GM23338 (cell line): ENCODE measurements around the gene NOS2. TPM values are rescaled to one million over a fixed set of nuclear protein-coding genes. Genes with fewer than 3 reads are reported as not detected.

Experiments used
- ATAC-seq: fragments of 200-7000 bp; cut with Tn5 transposase; 3 replicates; pipeline ENCODE4 v1.9.1; 2020
- DNase-seq: peaks from one replicate; pipeline ENCODE4 v3.0.0-alpha.2; 2015; ENCODE audit warnings: low spot score
- H2AFZ ChIP-seq: fragments of 200-600 bp; sonication (generic); 2 replicates; pipeline ENCODE4 v1.8.0; 2016; ENCODE audit warnings: antibody characterized with exemption, mild to moderate bottlenecking, moderate library complexity
- H3F3A ChIP-seq: fragments of 200-600 bp; sonication (generic); replicated peaks from 2 replicates; pipeline ENCODE4 v1.8.0; 2017; ENCODE audit warnings: antibody characterized with exemption, mixed run types, low read depth
- H3K27ac ChIP-seq: fragments of 200-600 bp; sonication (generic); 2 replicates; pipeline ENCODE4 v1.6.1; 2016; ENCODE audit warnings: low read depth
- H3K27me3 ChIP-seq: fragments of 200-600 bp; sonication (generic); 2 replicates; pipeline ENCODE4 v1.8.0; 2016; ENCODE audit warnings: mild to moderate bottlenecking, mixed run types, moderate library complexity; ENCODE audit not compliant: insufficient read depth
- H3K36me3 ChIP-seq: fragments of 200-600 bp; sonication (generic); 2 replicates; pipeline ENCODE4 v1.8.0; 2016; ENCODE audit warnings: mild to moderate bottlenecking; ENCODE audit not compliant: insufficient read depth
- H3K4me1 ChIP-seq: fragments of 200-600 bp; sonication (generic); 2 replicates; pipeline ENCODE4 v1.8.0; 2016; ENCODE audit warnings: mild to moderate bottlenecking, moderate library complexity; ENCODE audit not compliant: insufficient read depth
- H3K4me2 ChIP-seq: fragments of 200-600 bp; sonication (generic); 2 replicates; pipeline ENCODE4 v1.7.1; 2017; ENCODE audit warnings: mixed run types
- H3K4me3 ChIP-seq: fragments of 200-600 bp; sonication (generic); 2 replicates; pipeline ENCODE4 v1.6.1; 2016; ENCODE audit warnings: mixed run types
- H3K79me2 ChIP-seq: fragments of 200-600 bp; sonication (generic); replicated peaks from 2 replicates; pipeline ENCODE4 v1.8.0; 2017; ENCODE audit warnings: mild to moderate bottlenecking; ENCODE audit not compliant: insufficient read depth
- H3K9me2 ChIP-seq: fragments of 200-600 bp; sonication (generic); 2 replicates; pipeline ENCODE4 v1.8.0; 2017; ENCODE audit not compliant: insufficient read depth
- H4K20me1 ChIP-seq: fragments of 200-600 bp; sonication (generic); replicated peaks from 2 replicates; pipeline ENCODE4 v1.8.0; 2017; ENCODE audit warnings: mild to moderate bottlenecking; ENCODE audit not compliant: insufficient read depth
- H3K27ac Mint-ChIP-seq: 2 replicates; pipeline ENCODE4 v1.8.0; 2020; ENCODE audit warnings: inconsistent platforms, mild to moderate bottlenecking, moderate library complexity, mixed read lengths
- H3K27me3 Mint-ChIP-seq: 3 replicates; pipeline ENCODE4 v1.8.0; 2022; ENCODE audit warnings: low read depth, mild to moderate bottlenecking, moderate library complexity, mixed read lengths, inconsistent platforms; ENCODE audit not compliant: insufficient read depth, poor library complexity
- H3K36me3 Mint-ChIP-seq: 3 replicates; pipeline ENCODE4 v1.8.0; 2021; ENCODE audit warnings: low read depth, mild to moderate bottlenecking, inconsistent platforms, moderate library complexity, mixed read lengths
- H3K4me1 Mint-ChIP-seq: 3 replicates; pipeline ENCODE4 v1.8.0; 2020; ENCODE audit warnings: mild to moderate bottlenecking, inconsistent platforms, mixed read lengths
- H3K4me3 Mint-ChIP-seq: 3 replicates; pipeline ENCODE4 v1.8.0; 2021; ENCODE audit warnings: moderate library complexity, mild to moderate bottlenecking, inconsistent platforms, mixed read lengths
- H3K9me3 Mint-ChIP-seq: 3 replicates; pipeline ENCODE4 v1.8.0; 2020; ENCODE audit warnings: moderate library complexity, mild to moderate bottlenecking, inconsistent platforms, mixed read lengths
- CTCF ChIP-seq, 2 experiments: fragments of 200-600 bp in 1 of 2; sonication (generic) in 1 of 2; conservative IDR thresholded peaks; 2 replicates each; pipeline versions ENCODE4 v1.5.1 to v1.6.1; 2016 to 2017; ENCODE audit warnings: antibody characterized with exemption in 2 of 2, low read depth in 2 of 2, mild to moderate bottlenecking in 2 of 2, moderate library complexity in 1 of 2
- POLR2AphosphoS5 ChIP-seq: IDR thresholded peaks from 2 replicates; pipeline ENCODE4 v1.6.1; 2016; ENCODE audit warnings: antibody characterized with exemption, low read depth
- polyA plus RNA-seq: library from polyadenylated mRNA; unstranded; fragments of >200 nt; fragmentation: Nextera tagmentation; extraction: Ambion mirVana; gene quantifications from 2 replicates; pipeline ENCODE4 v1.2.1, GENCODE V29; 2016
- total RNA-seq: library from RNA; depleted of rRNA; stranded (reverse); fragments of >200 nt; shearing (Covaris generic); gene quantifications from 2 replicates; pipeline ENCODE4 v1.2.3, GENCODE V29; 2014
- TF ChIP-seq, protein P1 (sequence below): IDR thresholded peaks from 2 replicates; pipeline ENCODE4 v1.6.1; 2016; ENCODE audit warnings: antibody characterized with exemption
- TF ChIP-seq, protein P2 (sequence below): fragments of 250-450 bp; sonication (Bioruptor Pico); IDR thresholded peaks from 2 replicates; pipeline ENCODE4 v1.5.0; 2020; ENCODE audit warnings: mild to moderate bottlenecking, moderate library complexity

Gene NOS2
- total and polyA plus RNA-seq, 2 experiments from 2014 or later = 0.44 to 2.7 TPM

DNA sequence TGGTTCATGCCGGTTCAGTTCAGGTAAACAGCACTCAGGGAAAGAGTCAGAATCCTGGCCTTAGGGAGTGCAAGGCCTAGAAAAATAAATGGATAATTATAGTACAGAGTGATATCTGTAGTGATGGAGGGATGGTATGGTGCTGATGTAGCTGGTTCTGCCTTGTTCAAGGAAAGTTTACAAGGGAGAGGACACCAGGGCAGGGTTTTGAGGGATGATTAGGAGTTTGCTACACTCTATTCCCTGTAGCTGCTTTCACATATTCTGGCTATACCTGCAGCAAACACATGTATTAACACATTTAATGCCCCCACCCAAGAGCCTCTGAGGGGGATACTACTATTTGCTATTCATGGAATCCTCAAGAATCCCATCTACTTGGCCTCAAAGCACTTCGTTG lies 1.7 kb upstream of the NOS2 start:
- no peaks in the 10 kb centered on the region for H3K9me3 Mint-ChIP-seq
- Histone ChIP-seq H3K9me2 (no peaks in the 10 kb centered on the region), H3K27me3 (no peaks in the 10 kb centered on the region), H4K20me1 (no peaks in the 10 kb centered on the region), H3K4me1 (no peaks in the 10 kb centered on the region; the same call in 1 of the 2 replicates), H3K4me3 (no peak overlapping the region), H3K36me3 (no peaks in the 10 kb centered on the region), H3K27ac (no peak overlapping the region), H3F3A (no peaks in the 10 kb centered on the region), H3K4me2 (no peak overlapping the region), H3K79me2 (no peaks in the 10 kb centered on the region), H2AFZ (no peak overlapping the region)
- no peaks in the 10 kb centered on the region for H3K36me3 Mint-ChIP-seq
- peaks cover 11% of the 10 kb centered on the region for H3K27me3 Mint-ChIP-seq
- no peak overlapping the region for H3K27ac Mint-ChIP-seq
- TF ChIP-seq CTCF (conservative IDR thresholded peaks at IDR 0.05; ENCODE audit: low read depth in 2 of 2) (no peak), POLR2AphosphoS5 (no peak)
- TF ChIP-seq, protein P1, sequence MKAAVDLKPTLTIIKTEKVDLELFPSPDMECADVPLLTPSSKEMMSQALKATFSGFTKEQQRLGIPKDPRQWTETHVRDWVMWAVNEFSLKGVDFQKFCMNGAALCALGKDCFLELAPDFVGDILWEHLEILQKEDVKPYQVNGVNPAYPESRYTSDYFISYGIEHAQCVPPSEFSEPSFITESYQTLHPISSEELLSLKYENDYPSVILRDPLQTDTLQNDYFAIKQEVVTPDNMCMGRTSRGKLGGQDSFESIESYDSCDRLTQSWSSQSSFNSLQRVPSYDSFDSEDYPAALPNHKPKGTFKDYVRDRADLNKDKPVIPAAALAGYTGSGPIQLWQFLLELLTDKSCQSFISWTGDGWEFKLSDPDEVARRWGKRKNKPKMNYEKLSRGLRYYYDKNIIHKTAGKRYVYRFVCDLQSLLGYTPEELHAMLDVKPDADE = no peak
- TF ChIP-seq, protein P2, sequence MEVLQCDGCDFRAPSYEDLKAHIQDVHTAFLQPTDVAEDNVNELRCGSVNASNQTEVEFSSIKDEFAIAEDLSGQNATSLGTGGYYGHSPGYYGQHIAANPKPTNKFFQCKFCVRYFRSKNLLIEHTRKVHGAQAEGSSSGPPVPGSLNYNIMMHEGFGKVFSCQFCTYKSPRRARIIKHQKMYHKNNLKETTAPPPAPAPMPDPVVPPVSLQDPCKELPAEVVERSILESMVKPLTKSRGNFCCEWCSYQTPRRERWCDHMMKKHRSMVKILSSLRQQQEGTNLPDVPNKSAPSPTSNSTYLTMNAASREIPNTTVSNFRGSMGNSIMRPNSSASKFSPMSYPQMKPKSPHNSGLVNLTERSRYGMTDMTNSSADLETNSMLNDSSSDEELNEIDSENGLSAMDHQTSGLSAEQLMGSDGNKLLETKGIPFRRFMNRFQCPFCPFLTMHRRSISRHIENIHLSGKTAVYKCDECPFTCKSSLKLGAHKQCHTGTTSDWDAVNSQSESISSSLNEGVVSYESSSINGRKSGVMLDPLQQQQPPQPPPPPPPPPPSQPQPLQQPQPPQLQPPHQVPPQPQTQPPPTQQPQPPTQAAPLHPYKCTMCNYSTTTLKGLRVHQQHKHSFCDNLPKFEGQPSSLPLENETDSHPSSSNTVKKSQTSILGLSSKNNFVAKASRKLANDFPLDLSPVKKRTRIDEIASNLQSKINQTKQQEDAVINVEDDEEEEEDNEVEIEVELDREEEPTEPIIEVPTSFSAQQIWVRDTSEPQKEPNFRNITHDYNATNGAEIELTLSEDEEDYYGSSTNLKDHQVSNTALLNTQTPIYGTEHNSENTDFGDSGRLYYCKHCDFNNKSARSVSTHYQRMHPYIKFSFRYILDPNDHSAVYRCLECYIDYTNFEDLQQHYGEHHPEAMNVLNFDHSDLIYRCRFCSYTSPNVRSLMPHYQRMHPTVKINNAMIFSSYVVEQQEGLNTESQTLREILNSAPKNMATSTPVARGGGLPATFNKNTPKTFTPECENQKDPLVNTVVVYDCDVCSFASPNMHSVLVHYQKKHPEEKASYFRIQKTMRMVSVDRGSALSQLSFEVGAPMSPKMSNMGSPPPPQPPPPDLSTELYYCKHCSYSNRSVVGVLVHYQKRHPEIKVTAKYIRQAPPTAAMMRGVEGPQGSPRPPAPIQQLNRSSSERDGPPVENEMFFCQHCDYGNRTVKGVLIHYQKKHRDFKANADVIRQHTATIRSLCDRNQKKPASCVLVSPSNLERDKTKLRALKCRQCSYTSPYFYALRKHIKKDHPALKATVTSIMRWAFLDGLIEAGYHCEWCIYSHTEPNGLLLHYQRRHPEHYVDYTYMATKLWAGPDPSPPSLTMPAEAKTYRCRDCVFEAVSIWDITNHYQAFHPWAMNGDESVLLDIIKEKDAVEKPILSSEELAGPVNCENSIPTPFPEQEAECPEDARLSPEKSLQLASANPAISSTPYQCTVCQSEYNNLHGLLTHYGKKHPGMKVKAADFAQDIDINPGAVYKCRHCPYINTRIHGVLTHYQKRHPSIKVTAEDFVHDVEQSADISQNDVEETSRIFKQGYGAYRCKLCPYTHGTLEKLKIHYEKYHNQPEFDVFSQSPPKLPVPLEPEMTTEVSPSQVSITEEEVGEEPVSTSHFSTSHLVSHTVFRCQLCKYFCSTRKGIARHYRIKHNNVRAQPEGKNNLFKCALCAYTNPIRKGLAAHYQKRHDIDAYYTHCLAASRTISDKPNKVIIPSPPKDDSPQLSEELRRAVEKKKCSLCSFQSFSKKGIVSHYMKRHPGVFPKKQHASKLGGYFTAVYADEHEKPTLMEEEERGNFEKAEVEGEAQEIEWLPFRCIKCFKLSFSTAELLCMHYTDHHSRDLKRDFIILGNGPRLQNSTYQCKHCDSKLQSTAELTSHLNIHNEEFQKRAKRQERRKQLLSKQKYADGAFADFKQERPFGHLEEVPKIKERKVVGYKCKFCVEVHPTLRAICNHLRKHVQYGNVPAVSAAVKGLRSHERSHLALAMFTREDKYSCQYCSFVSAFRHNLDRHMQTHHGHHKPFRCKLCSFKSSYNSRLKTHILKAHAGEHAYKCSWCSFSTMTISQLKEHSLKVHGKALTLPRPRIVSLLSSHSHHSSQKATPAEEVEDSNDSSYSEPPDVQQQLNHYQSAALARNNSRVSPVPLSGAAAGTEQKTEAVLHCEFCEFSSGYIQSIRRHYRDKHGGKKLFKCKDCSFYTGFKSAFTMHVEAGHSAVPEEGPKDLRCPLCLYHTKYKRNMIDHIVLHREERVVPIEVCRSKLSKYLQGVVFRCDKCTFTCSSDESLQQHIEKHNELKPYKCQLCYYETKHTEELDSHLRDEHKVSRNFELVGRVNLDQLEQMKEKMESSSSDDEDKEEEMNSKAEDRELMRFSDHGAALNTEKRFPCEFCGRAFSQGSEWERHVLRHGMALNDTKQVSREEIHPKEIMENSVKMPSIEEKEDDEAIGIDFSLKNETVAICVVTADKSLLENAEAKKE (CRISPR knock-in tag) = no peak
- no peak overlapping the region for H3K4me3 Mint-ChIP-seq
- DNase-seq = no peak
- no peak for ATAC-seq
- H3K4me1 Mint-ChIP-seq = peaks cover 16% of the 10 kb centered on the region; the same call in 2 of the 3 replicates
